Body of pancreas (tissue), 4 donors: ENCODE data around the gene SORCS2. TPM values are rescaled to one million over a fixed set of nuclear protein-coding genes. Genes with fewer than 3 reads are reported as not detected.

ENCODE experiments used
- ATAC-seq: fragments of 150-250 bp; one replicate; pipeline ENCODE4 v1.9.1; 2016
- DNase-seq, 4 donors: peaks; one replicate each; pipeline ENCODE4 v3.0.0-alpha.2; 2019
- H3K27ac ChIP-seq, 4 donors: fragments of 200-600 bp; sonication (generic); 1 replicate in 3 of 4; 2 replicates in 1 of 4; pipeline versions ENCODE4 v1.5.1 to v1.6.1; 2016 to 2019; ENCODE audit warnings: mild to moderate bottlenecking in 1 of 4, mixed read lengths in 1 of 4, moderate library complexity in 1 of 4
- H3K27me3 ChIP-seq, 2 donors: fragments of 200-600 bp; sonication (generic); one replicate each; pipeline ENCODE4 v1.6.0; 2016; ENCODE audit warnings: mild to moderate bottlenecking in 1 of 2
- H3K36me3 ChIP-seq, 2 donors: fragments of 200-600 bp; sonication (generic); replicated peaks in 1 of 2; 2 replicates each; pipeline ENCODE4 v1.5.1; 2016; ENCODE audit warnings: low read depth in 2 of 2; ENCODE audit not compliant: insufficient read depth in 1 of 2
- H3K4me1 ChIP-seq: fragments of 200-600 bp; sonication (generic); one replicate; pipeline ENCODE4 v1.6.0; 2016
- H3K4me3 ChIP-seq, 2 donors: fragments of 200-600 bp; sonication (generic); 1 replicate in 1 of 2; 2 replicates in 1 of 2; pipeline ENCODE4 v1.5.1; 2016 to 2019
- H3K9me3 ChIP-seq, 3 donors: fragments of 200-600 bp; sonication (generic); 1 replicate in 2 of 3; 2 replicates in 1 of 3; pipeline ENCODE4 v1.5.1; 2016
- POLR2A ChIP-seq, 3 donors: fragments of 450-650 bp; IDR thresholded peaks; one replicate each; pipeline ENCODE4 v1.6.1; 2016; ENCODE audit warnings: antibody characterized with exemption in 3 of 3, mild to moderate bottlenecking in 2 of 3
- WGBS, 2 donors: methylation state at CpG; one replicate each; pipeline ENCODE4 v1.1.5; 2017; 5-methylcytosine and 5-hydroxymethylcytosine counted together
- intact Hi-C: fragments of 100-400 bp; cut with DNase I; formaldehyde crosslinking; loops from one replicate; pipeline ENCODE4 v1.15.1; 2023
- total RNA-seq, 2 donors: library from RNA; depleted of rRNA; stranded (reverse); fragments of >200 nt; gene quantifications; one replicate each; pipeline ENCODE4 v1.1.0, GENCODE V29; 2016
- TF ChIP-seq, protein P1 (sequence below), 7 experiments: fragments of 450-650 bp in 4 of 7; fragments of 200-600 bp in 3 of 7; sonication (generic) in 3 of 7; IDR thresholded peaks; one replicate each; pipeline ENCODE4 v1.5.1; 2016 to 2019; ENCODE audit warnings: antibody characterized with exemption in 7 of 7

Gene SORCS2
- total RNA-seq, 2 donors from 2014 or later: 0.26 to 0.33 TPM

DNA sequence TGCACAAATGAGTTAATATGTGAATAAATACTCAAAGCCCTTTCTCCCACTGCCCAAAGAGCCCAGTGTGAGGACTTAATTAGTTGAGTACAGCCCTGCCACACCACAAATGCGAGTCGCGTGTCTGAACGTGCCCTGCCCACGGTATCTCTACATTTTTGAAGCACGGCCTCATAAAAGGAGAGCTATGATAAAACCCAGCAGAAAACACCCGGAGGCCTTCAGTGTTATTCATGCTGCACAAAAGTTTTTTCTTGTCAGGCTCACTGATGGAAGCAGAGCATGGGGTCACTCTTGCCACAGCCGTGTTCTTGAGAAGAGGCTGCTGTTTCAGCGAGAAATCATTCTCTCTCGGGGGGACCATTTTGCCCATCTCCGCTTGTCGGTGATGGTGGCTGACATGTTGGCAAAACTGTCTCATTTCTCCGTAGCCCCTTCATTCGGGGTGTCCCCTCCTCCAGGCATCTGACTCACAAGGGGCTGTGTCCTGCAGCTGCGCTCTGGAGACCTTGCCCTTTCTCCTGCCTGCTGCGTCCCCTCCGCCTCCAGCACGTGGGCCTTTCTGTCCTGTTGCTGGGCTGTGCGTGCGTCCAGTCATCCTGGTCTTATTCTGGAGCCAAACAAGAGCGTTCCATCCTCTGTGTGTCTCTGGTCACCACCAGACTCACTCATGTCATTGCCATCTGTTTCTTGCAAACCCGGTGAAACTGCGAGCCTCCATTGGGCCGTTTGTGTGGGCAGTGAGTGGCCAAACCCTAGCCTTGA is 88.8 kb downstream of the SORCS2 start:
- Histone ChIP-seq H3K4me1 (no peaks in the 10 kb centered on the region), H3K4me3 (no peak overlapping the region), H3K9me3 (no peaks in the 10 kb centered on the region), H3K27ac (no peak overlapping the region), H3K27me3 (no peaks in the 10 kb centered on the region), H3K36me3 (no peaks in the 10 kb centered on the region)
- whole genome bisulfite sequencing, 2 donors: 74 to 78% methylated on average over 21 to 24 of the region's 24 CpGs
- ATAC-seq (no peak), DNase-seq (no peak)
- intact Hi-C loops: no loop called here
- TF ChIP-seq, protein P1, sequence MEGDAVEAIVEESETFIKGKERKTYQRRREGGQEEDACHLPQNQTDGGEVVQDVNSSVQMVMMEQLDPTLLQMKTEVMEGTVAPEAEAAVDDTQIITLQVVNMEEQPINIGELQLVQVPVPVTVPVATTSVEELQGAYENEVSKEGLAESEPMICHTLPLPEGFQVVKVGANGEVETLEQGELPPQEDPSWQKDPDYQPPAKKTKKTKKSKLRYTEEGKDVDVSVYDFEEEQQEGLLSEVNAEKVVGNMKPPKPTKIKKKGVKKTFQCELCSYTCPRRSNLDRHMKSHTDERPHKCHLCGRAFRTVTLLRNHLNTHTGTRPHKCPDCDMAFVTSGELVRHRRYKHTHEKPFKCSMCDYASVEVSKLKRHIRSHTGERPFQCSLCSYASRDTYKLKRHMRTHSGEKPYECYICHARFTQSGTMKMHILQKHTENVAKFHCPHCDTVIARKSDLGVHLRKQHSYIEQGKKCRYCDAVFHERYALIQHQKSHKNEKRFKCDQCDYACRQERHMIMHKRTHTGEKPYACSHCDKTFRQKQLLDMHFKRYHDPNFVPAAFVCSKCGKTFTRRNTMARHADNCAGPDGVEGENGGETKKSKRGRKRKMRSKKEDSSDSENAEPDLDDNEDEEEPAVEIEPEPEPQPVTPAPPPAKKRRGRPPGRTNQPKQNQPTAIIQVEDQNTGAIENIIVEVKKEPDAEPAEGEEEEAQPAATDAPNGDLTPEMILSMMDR (IDR thresholded peaks at IDR 0.05): no peak
- TF ChIP-seq POLR2A (IDR thresholded peaks at IDR 0.05): no peak

GRCh38 chr4:7281691-7282665 is 89.6 kb downstream of the SORCS2 start:
- 47 to 57% methylated on average over 19 of the region's 20 CpGs for WGBS, 2 donors
- Histone ChIP-seq H3K9me3 (no peaks in the 10 kb centered on the region), H3K27ac (no peak overlapping the region), H3K36me3 (no peaks in the 10 kb centered on the region), H3K4me1 (no peaks in the 10 kb centered on the region), H3K4me3 (no peak overlapping the region), H3K27me3 (no peaks in the 10 kb centered on the region)
- ATAC-seq (no peak), DNase-seq (no peak)
- intact Hi-C loops: no loop called here
- TF ChIP-seq POLR2A (IDR thresholded peaks at IDR 0.05): no peak
- TF ChIP-seq, protein P1 (IDR thresholded peaks at IDR 0.05): no peak

DNA sequence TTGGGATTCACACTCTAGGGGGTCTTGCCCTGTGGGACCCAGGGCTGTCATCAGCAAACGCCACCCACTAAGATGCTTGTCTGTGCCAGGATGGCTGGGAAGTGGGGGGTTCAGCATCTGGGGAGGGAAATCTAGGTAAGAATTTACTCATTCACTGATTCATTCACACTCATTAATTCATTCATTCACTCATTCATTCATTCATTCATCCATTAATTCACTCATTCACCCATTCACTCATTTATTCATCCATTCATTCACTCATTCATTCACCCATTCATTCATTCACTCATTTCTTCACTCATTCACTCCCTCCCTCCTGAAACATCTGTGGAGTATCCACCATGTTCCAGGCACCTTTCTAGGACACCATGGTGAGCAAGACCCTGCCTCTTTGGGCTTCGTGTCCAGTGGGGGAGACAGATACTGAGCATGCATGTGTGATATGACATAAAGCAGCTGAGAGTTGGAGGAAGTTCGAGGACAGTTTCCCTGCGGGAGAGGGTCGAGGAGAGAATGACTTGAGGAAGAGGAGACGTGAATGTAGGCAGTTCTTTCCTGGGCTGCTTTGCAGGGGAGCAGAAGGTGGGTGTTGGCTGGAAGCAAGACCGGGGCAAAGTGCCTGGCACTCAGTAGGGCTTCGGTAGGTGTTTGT is 90.6 kb downstream of the SORCS2 start:
- H3K4me3 ChIP-seq: no peak overlapping the region
- H3K36me3 ChIP-seq: no peaks in the 10 kb centered on the region
- DNase-seq (no peak), ATAC-seq (no peak)
- peaks cover 0 to 3% of the 10 kb centered on the region in 2 donors for H3K27me3 ChIP-seq
- WGBS, 2 donors: 70% methylated on average over 8 of the region's 8 CpGs
- H3K9me3 ChIP-seq: no peaks in the 10 kb centered on the region
- H3K27ac ChIP-seq: no peak overlapping the region
- TF ChIP-seq, protein P1 (IDR thresholded peaks at IDR 0.05): no peak
- TF ChIP-seq POLR2A (IDR thresholded peaks at IDR 0.05): no peak
- no peaks in the 10 kb centered on the region for H3K4me1 ChIP-seq
- intact Hi-C loops: no loop called here

DNA sequence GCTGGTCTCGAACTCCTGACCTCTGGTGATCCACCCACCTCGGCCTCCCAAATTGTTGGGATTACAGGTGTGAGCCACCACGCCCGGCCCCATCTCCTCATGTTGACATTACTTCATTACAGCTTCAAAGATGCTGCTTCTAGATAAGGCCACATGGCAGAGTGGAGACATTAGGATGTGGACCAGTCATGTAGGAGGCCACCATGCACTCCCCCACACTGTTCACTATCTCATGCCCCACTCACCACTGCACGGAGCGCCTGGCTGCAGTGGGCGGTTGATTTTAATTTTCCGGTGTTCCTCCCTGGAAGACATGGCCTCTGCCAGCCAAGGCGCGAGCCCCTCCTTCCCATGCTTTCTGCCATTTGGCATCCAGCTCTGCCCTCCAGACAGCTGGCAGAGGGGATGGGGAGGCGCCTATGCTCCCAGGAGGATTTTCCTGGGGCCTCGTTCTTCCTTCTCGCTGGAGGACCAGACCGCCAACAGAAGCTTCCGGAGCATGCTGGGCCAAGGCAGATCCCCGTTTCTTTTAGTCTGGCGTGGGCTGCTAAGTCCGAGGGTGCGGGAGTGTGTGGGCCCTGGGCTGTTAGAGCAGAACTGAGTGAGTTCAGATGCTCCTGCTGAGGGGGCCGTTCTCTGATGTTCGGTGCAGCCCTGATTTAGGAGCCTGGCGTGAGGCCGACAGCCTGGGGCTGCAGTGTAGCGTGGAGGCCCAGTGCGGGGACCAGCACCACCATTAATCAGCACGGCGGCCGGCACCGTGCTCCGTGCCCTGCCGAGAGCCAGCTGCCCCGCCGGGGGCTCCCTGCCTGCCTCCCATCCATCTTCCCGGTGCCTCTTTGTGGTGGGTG is 93.1 kb downstream of the SORCS2 start:
- intact Hi-C loops: no loop called here
- TF ChIP-seq, protein P1 (IDR thresholded peaks at IDR 0.05): no peak
- TF ChIP-seq POLR2A (IDR thresholded peaks at IDR 0.05): no peak
- Histone ChIP-seq H3K27me3 (peaks cover 0 to 3% of the 10 kb centered on the region in 2 donors), H3K9me3 (no peaks in the 10 kb centered on the region), H3K4me1 (no peaks in the 10 kb centered on the region), H3K4me3 (no peak overlapping the region), H3K36me3 (no peaks in the 10 kb centered on the region), H3K27ac (no peak overlapping the region)
- WGBS, 2 donors: 73 to 80% methylated on average over 30 to 34 of the region's 34 CpGs
- ATAC-seq (no peak), DNase-seq (no peak)
